HFFc6 (cell line): ENCODE data around the gene LDHB. TPM values are rescaled to one million over a fixed set of nuclear protein-coding genes. Genes with fewer than 3 reads are reported as not detected.

ENCODE experiments used
- DNase-seq: peaks from one replicate; pipeline ENCODE4 v3.0.0-alpha.2; 2018
- H3K27ac Mint-ChIP-seq: 2 replicates; pipeline ENCODE4 v1.8.0; 2020; ENCODE audit warnings: mild to moderate bottlenecking, mixed read lengths
- H3K27me3 Mint-ChIP-seq: 2 replicates; pipeline ENCODE4 v1.8.0; 2021; ENCODE audit warnings: mild to moderate bottlenecking, moderate library complexity, mixed read lengths; ENCODE audit not compliant: insufficient read depth
- H3K36me3 Mint-ChIP-seq: 2 replicates; pipeline ENCODE4 v1.8.0; 2021; ENCODE audit warnings: low read depth, mixed read lengths
- H3K4me1 Mint-ChIP-seq: 2 replicates; pipeline ENCODE4 v1.8.0; 2020; ENCODE audit warnings: low read depth, mixed read lengths
- H3K4me3 Mint-ChIP-seq: 2 replicates; pipeline ENCODE4 v1.8.0; 2020; ENCODE audit warnings: mild to moderate bottlenecking, moderate library complexity, mixed read lengths
- H3K9me3 Mint-ChIP-seq: 2 replicates; pipeline ENCODE4 v1.8.0; 2020; ENCODE audit warnings: mild to moderate bottlenecking, mixed read lengths
- total RNA-seq, 6 experiments: library from RNA; stranded (reverse); fragmentation: NEBNext Ultra II Directional; extraction: Animal tissue kit (Norgen Biotek cat#: 25700); gene quantifications; 2 replicates in 1 of 6; 3 replicates in 5 of 6; pipeline ENCODE4 v1.2.3, GENCODE V29; 2021
- TF ChIP-seq, protein P1 (sequence below): fragments of 200-600 bp; sonication (generic); IDR thresholded peaks from 2 replicates; pipeline ENCODE4 v1.5.0; 2021; ENCODE audit warnings: antibody characterized with exemption, mild to moderate bottlenecking

Gene LDHB
- total RNA-seq, 6 experiments from 2014 or later: 635 to 852 (median 715) TPM

DNA sequence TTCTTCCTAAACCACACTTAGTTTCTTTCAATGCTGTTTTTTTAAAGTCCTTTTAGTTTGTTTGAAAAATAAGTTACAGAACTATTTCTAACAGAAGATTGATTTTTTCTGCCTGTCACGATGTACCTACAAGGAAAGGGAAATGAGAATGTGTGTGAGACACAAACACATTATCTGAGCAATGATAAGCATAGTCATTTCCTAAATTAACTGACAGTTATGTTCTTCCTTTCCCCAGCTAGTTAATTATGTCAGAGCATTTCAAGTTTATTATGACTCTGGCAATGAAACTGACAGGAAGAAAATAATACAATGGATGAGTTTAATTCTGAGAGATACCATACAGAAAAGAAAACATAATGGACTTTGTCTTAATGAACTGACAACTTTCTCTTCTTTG is 21.3 kb upstream of the LDHB start:
- TF ChIP-seq, protein P1, sequence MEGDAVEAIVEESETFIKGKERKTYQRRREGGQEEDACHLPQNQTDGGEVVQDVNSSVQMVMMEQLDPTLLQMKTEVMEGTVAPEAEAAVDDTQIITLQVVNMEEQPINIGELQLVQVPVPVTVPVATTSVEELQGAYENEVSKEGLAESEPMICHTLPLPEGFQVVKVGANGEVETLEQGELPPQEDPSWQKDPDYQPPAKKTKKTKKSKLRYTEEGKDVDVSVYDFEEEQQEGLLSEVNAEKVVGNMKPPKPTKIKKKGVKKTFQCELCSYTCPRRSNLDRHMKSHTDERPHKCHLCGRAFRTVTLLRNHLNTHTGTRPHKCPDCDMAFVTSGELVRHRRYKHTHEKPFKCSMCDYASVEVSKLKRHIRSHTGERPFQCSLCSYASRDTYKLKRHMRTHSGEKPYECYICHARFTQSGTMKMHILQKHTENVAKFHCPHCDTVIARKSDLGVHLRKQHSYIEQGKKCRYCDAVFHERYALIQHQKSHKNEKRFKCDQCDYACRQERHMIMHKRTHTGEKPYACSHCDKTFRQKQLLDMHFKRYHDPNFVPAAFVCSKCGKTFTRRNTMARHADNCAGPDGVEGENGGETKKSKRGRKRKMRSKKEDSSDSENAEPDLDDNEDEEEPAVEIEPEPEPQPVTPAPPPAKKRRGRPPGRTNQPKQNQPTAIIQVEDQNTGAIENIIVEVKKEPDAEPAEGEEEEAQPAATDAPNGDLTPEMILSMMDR: no peak
- Mint-ChIP-seq H3K4me1 (peaks cover 12% of the 10 kb centered on the region), H3K36me3 (no peaks in the 10 kb centered on the region), H3K4me3 (no peak overlapping the region), H3K27me3 (peaks cover 24% of the 10 kb centered on the region), H3K27ac (no peak overlapping the region), H3K9me3 (no peaks in the 10 kb centered on the region)
- no peak for DNase-seq

DNA sequence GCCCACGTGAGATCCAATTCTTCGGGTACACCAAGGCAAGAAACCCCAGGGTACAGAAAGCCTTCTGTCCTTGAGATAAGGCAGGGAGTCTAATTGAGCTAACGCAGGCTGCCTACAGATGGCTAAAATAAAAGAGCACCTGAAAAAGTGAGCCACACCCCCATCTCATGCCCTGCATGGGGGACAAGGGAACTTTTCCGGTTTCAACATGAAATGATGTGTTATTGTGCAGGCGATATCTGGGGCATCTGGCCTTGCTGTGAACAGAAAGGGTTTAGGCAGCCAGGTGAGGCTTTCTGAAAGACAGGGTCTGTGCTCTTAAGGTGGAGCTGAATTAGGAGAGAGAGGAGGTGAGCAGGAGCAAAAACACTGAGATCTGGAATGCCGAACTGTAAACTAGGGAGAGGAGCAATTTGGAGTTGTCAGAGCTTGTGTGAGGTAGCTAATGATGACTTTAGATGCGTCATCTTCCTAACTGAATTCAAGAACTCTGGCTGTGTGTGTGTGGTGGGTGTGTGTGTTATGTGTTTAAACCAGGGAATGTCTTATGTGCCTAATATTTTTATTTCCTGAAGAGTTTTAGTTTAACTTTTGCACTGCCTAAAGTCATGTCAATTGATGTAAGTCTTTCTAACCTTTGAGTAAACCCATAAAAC is 20.1 kb upstream of the LDHB start:
- Mint-ChIP-seq H3K4me1 (peaks cover 12% of the 10 kb centered on the region), H3K27me3 (peaks cover 18% of the 10 kb centered on the region), H3K9me3 (no peaks in the 10 kb centered on the region), H3K4me3 (peak overlapping the region; percentile 21), H3K27ac (no peak overlapping the region), H3K36me3 (no peaks in the 10 kb centered on the region)
- DNase-seq: peak; percentile 27
- TF ChIP-seq, protein P1: no peak

DNA sequence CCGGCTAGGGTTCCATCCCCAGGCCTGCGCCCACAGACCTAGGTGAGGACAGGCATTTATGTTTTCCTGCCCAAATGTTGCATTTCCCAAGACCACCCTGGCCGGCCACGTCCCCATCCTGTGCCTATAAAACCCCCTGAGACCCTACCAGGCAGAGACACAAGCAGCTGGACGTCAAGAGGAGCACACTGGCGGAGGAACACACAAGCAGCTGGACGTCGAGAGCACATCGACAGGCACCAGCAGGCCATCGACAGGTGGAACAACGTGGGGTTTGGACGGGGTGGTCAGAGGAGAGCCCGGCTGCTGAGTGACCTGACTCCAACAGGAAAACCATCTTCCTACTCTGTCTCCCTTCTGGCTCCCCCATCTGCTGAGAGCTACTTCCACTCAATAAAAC is 19.6 kb upstream of the LDHB start:
- no peaks in the 10 kb centered on the region for H3K36me3 Mint-ChIP-seq
- H3K4me1 Mint-ChIP-seq: peaks cover 12% of the 10 kb centered on the region
- TF ChIP-seq, protein P1: no peak
- no peaks in the 10 kb centered on the region for H3K9me3 Mint-ChIP-seq
- H3K27ac Mint-ChIP-seq: no peak overlapping the region
- H3K4me3 Mint-ChIP-seq: no peak overlapping the region
- peaks cover 19% of the 10 kb centered on the region for H3K27me3 Mint-ChIP-seq
- DNase-seq: no peak

DNA sequence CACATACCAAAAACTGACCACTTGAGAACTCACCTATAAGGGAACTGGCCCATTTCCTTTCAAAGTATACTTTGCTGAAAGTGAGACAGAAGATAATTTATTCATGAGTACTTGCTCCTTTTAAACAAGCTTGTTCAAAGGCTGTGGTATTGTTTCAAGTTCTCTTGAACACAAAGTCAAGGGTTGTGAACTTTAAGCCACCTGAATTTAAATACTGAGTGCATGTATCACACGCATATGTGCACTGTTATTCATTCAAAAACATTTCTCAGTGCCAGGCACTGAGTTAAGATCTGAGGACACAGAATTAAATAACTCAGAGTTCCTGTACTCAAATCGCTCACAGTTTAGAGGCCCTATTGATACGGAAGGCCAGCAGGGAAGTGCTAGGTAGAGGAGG is 19.1 kb upstream of the LDHB start:
- Mint-ChIP-seq H3K4me1 (peaks cover 12% of the 10 kb centered on the region), H3K27me3 (peaks cover 23% of the 10 kb centered on the region), H3K4me3 (no peak overlapping the region), H3K9me3 (no peaks in the 10 kb centered on the region), H3K36me3 (no peaks in the 10 kb centered on the region), H3K27ac (no peak overlapping the region)
- TF ChIP-seq, protein P1: no peak
- DNase-seq: no peak

DNA sequence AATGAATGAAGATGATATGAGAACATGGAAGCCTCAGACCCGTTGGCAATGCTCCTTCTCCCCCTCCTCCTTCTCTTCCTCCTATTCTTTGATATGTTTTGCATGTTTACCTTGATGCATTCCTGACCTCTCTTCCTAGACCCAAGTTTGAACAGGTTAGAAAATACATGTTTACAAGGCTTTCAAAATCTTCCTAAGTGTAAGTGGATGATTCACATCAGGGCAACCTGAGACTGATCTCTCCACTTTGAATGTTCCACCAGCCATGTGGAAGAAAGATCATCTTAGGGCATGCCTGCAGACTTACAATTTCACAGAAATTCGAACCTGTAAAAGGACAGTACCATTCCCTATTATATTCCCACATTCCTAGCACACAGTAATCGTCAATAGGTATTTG is 18.0 kb upstream of the LDHB start:
- Mint-ChIP-seq H3K4me3 (no peak overlapping the region), H3K36me3 (no peaks in the 10 kb centered on the region), H3K4me1 (peaks cover 12% of the 10 kb centered on the region), H3K9me3 (no peaks in the 10 kb centered on the region), H3K27me3 (peaks cover 18% of the 10 kb centered on the region), H3K27ac (no peak overlapping the region)
- TF ChIP-seq, protein P1: no peak
- no peak for DNase-seq
